NT2/D1 (cell line): Measurements from ENCODE around the gene KCTD5.
"Not testable (repeated sequence)": the region's sequence is repeated elsewhere in the genome, so short reads cannot be mapped to it uniquely, and the experiment has no call there.

Experiments used
- DNase-seq: peaks from one replicate; pipeline ENCODE4 v3.0.0-alpha.2; 2011; ENCODE audit warnings: low read depth, low spot score
- H3K27me3 ChIP-seq: 2 replicates; pipeline ENCODE4 v1.6.0; 2011; ENCODE audit warnings: mild to moderate bottlenecking; ENCODE audit not compliant: insufficient read length, insufficient read depth
- H3K36me3 ChIP-seq: 2 replicates; pipeline ENCODE4 v1.6.1; 2011; ENCODE audit warnings: mild to moderate bottlenecking, low read length, mixed read lengths; ENCODE audit not compliant: insufficient read depth, insufficient read length
- H3K4me1 ChIP-seq: 2 replicates; pipeline ENCODE4 v1.5.1; 2011; ENCODE audit not compliant: insufficient read depth, insufficient read length
- H3K4me3 ChIP-seq: 2 replicates; pipeline ENCODE4 v1.5.1; 2011; ENCODE audit warnings: low read depth; ENCODE audit not compliant: insufficient read length
- H3K9ac ChIP-seq: 2 replicates; pipeline ENCODE4 v1.6.0; 2011; ENCODE audit warnings: low read depth; ENCODE audit not compliant: insufficient read length
- H3K9me3 ChIP-seq: 2 replicates; pipeline ENCODE4 v1.5.1; 2011; ENCODE audit warnings: mild to moderate bottlenecking, low read length; ENCODE audit not compliant: insufficient read depth
- SUZ12 ChIP-seq: IDR thresholded peaks from 2 replicates; pipeline ENCODE4 v1.6.1; 2011; ENCODE audit not compliant: insufficient read length, insufficient read depth; ENCODE audit errors: extremely low read depth
- YY1 ChIP-seq: IDR thresholded peaks from 2 replicates; pipeline ENCODE4 v1.6.1; 2011; ENCODE audit not compliant: insufficient read length, insufficient read depth
- ZNF274 ChIP-seq: IDR thresholded peaks from 2 replicates; pipeline ENCODE4 v1.6.1; 2011; ENCODE audit warnings: mild to moderate bottlenecking, low read depth, low read length

The KCTD5 gene

DNA sequence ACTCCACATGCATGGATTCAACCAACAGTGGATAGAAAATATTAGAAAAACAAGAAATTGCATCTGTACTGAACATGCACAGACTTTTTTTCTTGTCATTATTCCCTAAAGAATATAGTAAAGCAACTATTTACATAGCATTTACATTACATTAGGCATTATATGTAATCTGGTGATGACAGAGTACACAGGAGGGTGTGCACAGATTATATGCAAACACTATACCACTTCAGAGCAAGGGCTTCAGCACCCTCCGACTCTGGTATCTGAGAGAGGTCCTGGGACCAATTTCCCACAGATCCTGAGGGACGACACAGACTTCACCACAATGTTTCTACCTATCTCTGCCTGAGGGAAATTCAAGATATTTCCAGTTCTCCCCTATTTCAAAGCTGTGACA is 25.3 kb upstream of the KCTD5 start:
- no peak for TF ChIP-seq SUZ12
- no peak for TF ChIP-seq YY1
- TF ChIP-seq ZNF274, result no peak
- H3K9me3 ChIP-seq, result no peaks in the 10 kb centered on the region
- no peaks in the 10 kb centered on the region for H3K4me1 ChIP-seq
- no peak overlapping the region for H3K9ac ChIP-seq
- DNase-seq, result no peak
- H3K36me3 ChIP-seq, result no peaks in the 10 kb centered on the region
- no peaks in the 10 kb centered on the region for H3K27me3 ChIP-seq
- H3K4me3 ChIP-seq, result no peak overlapping the region

GRCh38 chr16:2657803-2658202 is 24.5 kb upstream of the KCTD5 start:
- H3K4me1 ChIP-seq, DNase-seq, H3K4me3 ChIP-seq, H3K9ac ChIP-seq, H3K9me3 ChIP-seq, H3K27me3 ChIP-seq, H3K36me3 ChIP-seq: not testable (repeated sequence)

DNA sequence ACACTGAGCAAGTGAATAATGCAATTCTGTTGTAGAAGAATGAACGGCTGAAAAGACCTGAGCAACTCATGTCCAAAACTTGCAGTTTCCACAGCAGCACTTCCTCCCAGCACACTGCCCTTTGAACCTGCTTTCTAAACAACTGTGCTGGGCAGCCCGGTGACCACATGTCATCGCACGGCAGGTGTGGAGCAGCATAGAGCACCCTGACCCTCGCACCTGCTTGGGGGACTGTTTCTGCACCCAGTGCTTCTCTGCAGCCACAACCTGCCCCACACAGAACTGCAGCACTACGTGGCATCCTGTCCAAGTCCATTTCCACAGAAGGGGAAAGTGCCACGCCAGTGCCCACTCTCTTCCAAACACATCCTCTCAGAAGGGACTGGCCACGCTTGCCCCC is 22.8 kb upstream of the KCTD5 start:
- H3K9ac ChIP-seq, H3K27me3 ChIP-seq, H3K9me3 ChIP-seq, H3K36me3 ChIP-seq, H3K4me1 ChIP-seq, DNase-seq, H3K4me3 ChIP-seq: not testable (repeated sequence)

DNA sequence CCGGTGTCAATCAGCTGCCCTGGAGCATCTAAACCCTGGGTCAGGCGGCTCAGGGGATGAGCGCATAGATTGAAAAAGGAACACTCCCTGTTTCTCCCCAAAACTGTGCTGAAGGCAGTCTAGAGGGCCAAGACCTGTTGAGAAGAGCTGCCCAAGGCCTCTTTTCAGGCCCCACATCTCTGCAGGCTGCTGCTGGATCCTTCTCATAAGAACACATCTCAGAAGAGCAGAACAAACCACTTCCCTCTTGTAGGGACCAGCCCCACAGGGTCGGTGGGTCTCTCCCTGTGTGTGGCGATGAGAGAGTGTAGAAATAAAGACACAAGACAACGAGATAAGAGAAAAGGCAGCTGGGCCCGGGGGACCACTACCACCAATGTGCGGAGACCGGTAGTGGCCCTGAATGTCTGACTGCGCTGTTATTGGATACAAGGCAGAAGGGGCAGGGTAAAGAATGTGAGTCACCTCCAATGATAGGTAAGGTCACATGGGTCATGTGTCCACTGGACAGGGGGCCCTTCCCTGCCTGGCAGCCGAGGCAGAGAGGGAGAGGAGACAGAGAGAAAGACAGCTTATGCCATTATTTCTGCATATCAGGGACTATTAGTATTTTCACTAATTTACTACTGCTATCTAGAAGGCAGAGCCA is 22.2 kb upstream of the KCTD5 start:
- not testable (repeated sequence) for DNase-seq, H3K4me1 ChIP-seq, H3K27me3 ChIP-seq, H3K9me3 ChIP-seq, H3K36me3 ChIP-seq, H3K9ac ChIP-seq, H3K4me3 ChIP-seq

DNA sequence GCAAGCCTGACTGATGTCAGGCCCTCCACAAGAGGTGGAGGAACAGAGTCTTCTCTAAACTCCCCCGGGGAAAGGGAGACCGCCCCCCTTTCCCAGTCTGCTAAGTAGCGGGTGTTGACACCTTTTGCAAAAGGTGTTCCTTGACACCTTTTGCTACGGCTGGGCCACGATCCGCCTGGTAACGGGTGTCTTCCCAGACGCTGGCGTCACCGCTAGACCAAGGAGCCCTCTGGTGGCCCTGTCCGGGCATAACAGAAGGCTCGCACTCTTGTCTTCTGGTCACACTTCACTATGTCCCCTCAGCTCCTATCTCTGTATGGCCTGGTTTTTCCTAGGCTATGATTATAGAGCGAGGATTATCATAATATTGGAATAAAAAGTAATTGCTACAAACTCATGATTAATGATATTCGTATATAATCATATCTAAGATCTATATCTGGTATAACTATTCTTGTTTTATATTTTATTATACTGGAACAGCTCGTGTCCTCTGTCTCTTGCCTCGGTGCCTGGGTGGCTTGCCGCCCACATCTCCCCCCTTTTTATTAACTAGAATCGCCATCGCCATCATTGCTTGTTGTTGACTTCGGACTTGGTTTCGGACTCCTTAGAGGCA is 21.5 kb upstream of the KCTD5 start:
- not testable (repeated sequence) for H3K4me3 ChIP-seq, DNase-seq

GRCh38 chr16:2663553-2664546 is 18.5 kb upstream of the KCTD5 start:
- TF ChIP-seq ZNF274, result no peak
- no peak for TF ChIP-seq SUZ12
- no peak for TF ChIP-seq YY1
- no peak overlapping the region for H3K9ac ChIP-seq
- DNase-seq, result no peak
- H3K27me3 ChIP-seq, result no peaks in the 10 kb centered on the region
- peaks cover 15% of the 10 kb centered on the region for H3K36me3 ChIP-seq
- H3K4me1 ChIP-seq, result no peaks in the 10 kb centered on the region
- no peak overlapping the region for H3K4me3 ChIP-seq
- H3K9me3 ChIP-seq, result no peaks in the 10 kb centered on the region

More for the DNA sequence above, 21.5 kb upstream of the KCTD5 start:
- H3K9me3 ChIP-seq, H3K36me3 ChIP-seq, H3K27me3 ChIP-seq, H3K4me1 ChIP-seq, H3K9ac ChIP-seq: not testable (repeated sequence)

DNA sequence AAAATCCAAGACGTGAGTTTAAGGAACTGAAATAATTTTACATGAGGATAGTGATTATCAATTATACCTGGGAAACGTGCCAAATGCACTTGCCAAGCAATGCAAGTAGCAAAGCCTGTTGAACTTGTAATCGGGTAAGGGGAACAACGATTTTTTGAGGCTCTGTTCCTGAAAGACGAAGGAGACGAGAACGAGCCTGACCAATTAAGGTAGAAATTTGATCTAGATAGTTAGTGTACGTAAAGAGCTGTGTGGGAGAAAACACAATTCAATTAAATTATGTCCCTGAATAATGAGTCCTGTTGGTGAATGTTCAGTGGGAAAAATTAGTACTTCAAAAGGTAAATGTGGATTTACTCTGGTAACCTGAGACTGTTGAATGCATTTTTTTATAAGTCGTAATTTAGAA is 17.7 kb upstream of the KCTD5 start:
- Histone ChIP-seq H3K9me3 (no peaks in the 10 kb centered on the region), H3K36me3 (peaks cover 23% of the 10 kb centered on the region), H3K27me3 (no peaks in the 10 kb centered on the region), H3K9ac (no peak overlapping the region), H3K4me1 (no peaks in the 10 kb centered on the region), H3K4me3 (no peak overlapping the region)
- no peak for DNase-seq
- TF ChIP-seq ZNF274 (no peak), YY1 (no peak), SUZ12 (no peak)

DNA sequence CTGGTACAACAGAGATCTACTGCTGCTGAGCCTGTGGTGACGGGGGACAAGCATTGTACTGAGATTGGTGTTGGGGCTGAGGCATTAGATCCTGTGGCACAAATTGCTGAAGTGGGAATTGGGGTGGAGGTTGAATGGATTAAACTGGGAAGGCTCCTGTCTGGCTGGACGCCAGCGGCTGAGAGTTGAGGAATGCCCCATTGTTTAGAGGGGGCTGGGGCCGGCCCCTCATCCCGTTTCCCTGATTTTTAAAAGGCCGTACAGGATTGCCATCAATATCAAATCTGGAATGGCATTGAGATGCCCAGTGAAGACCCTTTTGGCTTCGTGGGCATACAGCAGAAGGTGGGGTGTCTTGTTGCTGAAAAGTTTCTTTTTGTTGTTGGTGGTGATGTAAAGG is 15.7 kb upstream of the KCTD5 start:
- H3K9me3 ChIP-seq, H3K27me3 ChIP-seq, DNase-seq, H3K4me1 ChIP-seq, H3K9ac ChIP-seq, H3K4me3 ChIP-seq: not testable (repeated sequence)
- H3K36me3 ChIP-seq, result peaks cover 27% of the 10 kb centered on the region

- not testable (repeated sequence) for H3K9me3 ChIP-seq, H3K27me3 ChIP-seq, H3K9ac ChIP-seq, H3K4me3 ChIP-seq, H3K4me1 ChIP-seq, DNase-seq
- peaks cover 27% of the 10 kb centered on the region for H3K36me3 ChIP-seq
Observed at GRCh38 chr16:2669587-2669986, 12.7 kb upstream of the KCTD5 start.

DNA sequence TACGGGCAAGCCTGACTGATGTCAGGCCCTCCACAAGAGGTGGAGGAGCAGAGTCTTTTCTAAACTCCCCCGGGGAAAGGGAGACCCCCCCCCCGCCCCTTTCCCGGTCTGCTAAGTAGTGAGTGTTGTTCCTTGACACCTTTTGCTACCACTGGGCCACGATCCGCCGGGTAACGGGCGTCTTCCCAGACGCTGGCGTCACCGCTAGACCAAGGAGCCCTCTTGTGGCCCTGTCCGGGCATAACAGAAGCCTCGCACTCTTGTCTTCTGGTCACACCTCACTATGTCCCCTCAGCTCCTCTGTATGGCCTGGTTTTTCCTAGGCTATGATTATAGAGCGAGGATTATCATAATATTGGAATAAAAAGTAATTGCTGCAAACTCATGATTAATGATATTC is 12.3 kb upstream of the KCTD5 start:
- H3K4me3 ChIP-seq, H3K9ac ChIP-seq, DNase-seq, H3K27me3 ChIP-seq, H3K4me1 ChIP-seq, H3K9me3 ChIP-seq: not testable (repeated sequence)
- H3K36me3 ChIP-seq, result peaks cover 30% of the 10 kb centered on the region
